Measurements from ENCODE around the gene SREBF2. TPM values are rescaled to one million over a fixed set of nuclear protein-coding genes. Genes with fewer than 3 reads are reported as not detected.
"Not testable (repeated sequence)": the region's sequence is repeated elsewhere in the genome, so short reads cannot be mapped to it uniquely, and the experiment has no call there.

SREBF2 gene
- total RNA-seq, 1 experiment from 2014 or later, result 93.8 TPM

DNA sequence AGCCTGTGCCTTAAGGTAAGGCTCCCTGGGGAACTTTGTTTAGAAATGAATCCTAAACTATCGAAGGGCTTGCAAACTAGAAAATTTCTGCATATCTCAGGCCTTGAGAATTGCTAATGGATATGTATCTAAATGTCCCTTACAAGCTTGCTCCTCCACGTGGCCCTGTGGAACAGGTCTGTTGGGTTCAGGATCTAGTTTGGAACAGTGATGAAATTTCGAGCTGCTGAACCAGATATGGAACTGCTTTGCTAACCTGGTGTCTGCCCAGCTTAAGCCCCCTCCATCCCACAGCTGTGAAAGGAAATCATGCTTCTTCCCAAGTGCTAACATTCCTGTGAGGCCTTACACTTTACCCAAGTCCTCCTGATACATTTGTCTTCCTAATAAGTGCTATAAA lies 11.6 kb downstream of the SREBF2 start:
- Histone ChIP-seq H3K4me3 (ENCODE audit: insufficient read depth, low read depth, low read length) (no peak overlapping the region), H3K27me3 (ENCODE audit: control insufficient read depth, insufficient read depth, low read length) (no peaks in the 10 kb centered on the region)
- DNase-seq, result no peak

DNA sequence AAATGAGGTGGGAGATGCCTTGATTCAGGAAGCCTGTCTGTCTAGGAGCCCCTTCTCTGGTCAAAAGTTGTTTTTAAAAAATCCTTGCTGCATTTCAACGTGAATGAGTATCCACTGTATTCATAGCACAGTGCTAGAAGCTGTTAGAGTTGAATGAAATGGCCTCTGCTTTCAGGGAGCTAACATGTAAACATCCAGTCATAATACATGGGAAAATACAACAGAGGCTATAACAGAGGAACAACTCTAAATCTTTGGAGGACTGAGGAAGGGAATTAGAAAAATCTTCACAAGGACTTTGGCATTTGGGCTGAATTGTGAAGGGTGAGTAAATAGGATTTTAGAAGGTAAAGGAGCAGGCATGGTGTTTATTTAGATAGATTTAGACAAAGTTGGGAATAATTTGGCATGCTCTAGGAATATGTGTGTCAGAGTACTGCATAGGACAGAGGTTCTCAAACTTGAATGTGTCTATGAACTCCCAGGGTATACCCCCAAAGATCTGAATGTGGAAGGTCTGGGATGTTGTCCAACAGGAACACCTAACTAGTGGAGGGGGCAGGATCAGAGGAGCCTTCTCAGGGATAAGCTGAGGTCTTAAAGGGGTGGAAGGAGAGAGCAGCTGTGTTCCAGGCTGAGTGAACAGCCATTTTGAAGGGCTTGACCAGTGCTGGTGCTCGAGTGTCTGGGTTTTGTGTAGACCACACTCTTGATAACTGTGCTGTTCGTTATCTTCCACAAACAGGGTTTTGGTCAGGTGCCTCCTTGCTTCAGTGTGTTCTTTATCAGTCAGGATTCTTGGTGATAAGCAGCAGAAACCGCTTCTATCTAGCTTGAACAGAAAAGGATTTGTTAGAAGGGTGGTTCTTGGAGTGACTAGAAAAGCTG lies 12.7 kb downstream of the SREBF2 start:
- no peaks in the 10 kb centered on the region for H3K27me3 ChIP-seq (ENCODE audit: control insufficient read depth, insufficient read depth, low read length)
- H3K4me3 ChIP-seq (ENCODE audit: insufficient read depth, low read depth, low read length), result no peak overlapping the region
- DNase-seq, result no peak
- peaks cover 6% of the 10 kb centered on the region for H3K36me3 ChIP-seq (replicated peaks; ENCODE audit: control insufficient read depth, insufficient read depth, low read length)

More for the DNA sequence above, 11.6 kb downstream of the SREBF2 start:
- H3K36me3 ChIP-seq (replicated peaks; ENCODE audit: control insufficient read depth, insufficient read depth, low read length), result peaks cover 6% of the 10 kb centered on the region

- Histone ChIP-seq H3K4me3 (ENCODE audit: insufficient read depth, low read depth, low read length) (no peak overlapping the region), H3K27me3 (ENCODE audit: control insufficient read depth, insufficient read depth, low read length) (no peaks in the 10 kb centered on the region), H3K36me3 (replicated peaks; ENCODE audit: control insufficient read depth, insufficient read depth, low read length) (peaks cover 1% of the 10 kb centered on the region)
- DNase-seq, result no peak
These were observed 13.5 kb downstream of the SREBF2 start for GRCh38 chr22:41846268-41846987.

- no peak overlapping the region for H3K4me3 ChIP-seq (ENCODE audit: insufficient read depth, low read depth, low read length)
- peaks cover 1% of the 10 kb centered on the region for H3K36me3 ChIP-seq (replicated peaks; ENCODE audit: control insufficient read depth, insufficient read depth, low read length)
- no peak for DNase-seq
- no peaks in the 10 kb centered on the region for H3K27me3 ChIP-seq (ENCODE audit: control insufficient read depth, insufficient read depth, low read length)
These were observed 14.4 kb downstream of the SREBF2 start for GRCh38 chr22:41847300-41847699.

GRCh38 chr22:41848468-41848867 lies 15.6 kb downstream of the SREBF2 start:
- DNase-seq, result no peak
- Histone ChIP-seq H3K36me3 (replicated peaks; ENCODE audit: control insufficient read depth, insufficient read depth, low read length) (no peaks in the 10 kb centered on the region; the same call in 1 of the 2 replicates), H3K4me3 (ENCODE audit: insufficient read depth, low read depth, low read length) (no peak overlapping the region), H3K27me3 (ENCODE audit: control insufficient read depth, insufficient read depth, low read length) (no peaks in the 10 kb centered on the region)

GRCh38 chr22:41856469-41856868 lies 23.6 kb downstream of the SREBF2 start:
- no peaks in the 10 kb centered on the region for H3K36me3 ChIP-seq (replicated peaks; ENCODE audit: control insufficient read depth, insufficient read depth, low read length)
- H3K27me3 ChIP-seq (ENCODE audit: control insufficient read depth, insufficient read depth, low read length), result no peaks in the 10 kb centered on the region
- no peak overlapping the region for H3K4me3 ChIP-seq (ENCODE audit: insufficient read depth, low read depth, low read length)
- no peak for DNase-seq

- no peaks in the 10 kb centered on the region for H3K36me3 ChIP-seq (replicated peaks; ENCODE audit: control insufficient read depth, insufficient read depth, low read length)
- no peak overlapping the region for H3K4me3 ChIP-seq (ENCODE audit: insufficient read depth, low read depth, low read length)
- DNase-seq, result peak; percentile 86
- H3K27me3 ChIP-seq (ENCODE audit: control insufficient read depth, insufficient read depth, low read length), result no peaks in the 10 kb centered on the region
These were observed 24.4 kb downstream of the SREBF2 start for GRCh38 chr22:41857155-41857859.

GRCh38 chr22:41857860-41858199 lies 24.9 kb downstream of the SREBF2 start:
- no peak for DNase-seq
- H3K4me3 ChIP-seq (ENCODE audit: insufficient read depth, low read depth, low read length), result no peak overlapping the region
- H3K27me3 ChIP-seq (ENCODE audit: control insufficient read depth, insufficient read depth, low read length), result no peaks in the 10 kb centered on the region
- no peaks in the 10 kb centered on the region for H3K36me3 ChIP-seq (replicated peaks; ENCODE audit: control insufficient read depth, insufficient read depth, low read length)

DNA sequence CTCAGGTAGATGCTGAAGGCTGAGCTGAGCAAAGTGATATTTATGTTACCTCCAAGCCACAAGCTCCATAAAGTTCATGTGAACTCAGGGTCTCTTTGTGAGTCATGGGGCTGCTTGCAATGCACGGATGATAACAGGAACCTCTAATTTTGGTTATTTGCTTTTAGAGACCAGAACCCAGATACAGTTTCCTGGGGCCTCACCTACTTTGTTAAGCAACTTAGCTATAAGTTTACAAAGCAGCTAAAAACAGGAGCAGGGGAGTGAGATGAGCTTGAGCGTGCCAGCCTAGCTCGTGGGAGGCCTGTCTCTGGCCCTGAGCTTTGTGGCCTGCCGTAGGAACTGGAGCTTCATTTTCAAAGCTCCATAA lies 29.2 kb downstream of the SREBF2 start:
- no peak for DNase-seq
- Histone ChIP-seq H3K27me3 (ENCODE audit: control insufficient read depth, insufficient read depth, low read length) (no peaks in the 10 kb centered on the region), H3K4me3 (ENCODE audit: insufficient read depth, low read depth, low read length) (no peak overlapping the region), H3K36me3 (replicated peaks; ENCODE audit: control insufficient read depth, insufficient read depth, low read length) (peaks cover 5% of the 10 kb centered on the region)

DNA sequence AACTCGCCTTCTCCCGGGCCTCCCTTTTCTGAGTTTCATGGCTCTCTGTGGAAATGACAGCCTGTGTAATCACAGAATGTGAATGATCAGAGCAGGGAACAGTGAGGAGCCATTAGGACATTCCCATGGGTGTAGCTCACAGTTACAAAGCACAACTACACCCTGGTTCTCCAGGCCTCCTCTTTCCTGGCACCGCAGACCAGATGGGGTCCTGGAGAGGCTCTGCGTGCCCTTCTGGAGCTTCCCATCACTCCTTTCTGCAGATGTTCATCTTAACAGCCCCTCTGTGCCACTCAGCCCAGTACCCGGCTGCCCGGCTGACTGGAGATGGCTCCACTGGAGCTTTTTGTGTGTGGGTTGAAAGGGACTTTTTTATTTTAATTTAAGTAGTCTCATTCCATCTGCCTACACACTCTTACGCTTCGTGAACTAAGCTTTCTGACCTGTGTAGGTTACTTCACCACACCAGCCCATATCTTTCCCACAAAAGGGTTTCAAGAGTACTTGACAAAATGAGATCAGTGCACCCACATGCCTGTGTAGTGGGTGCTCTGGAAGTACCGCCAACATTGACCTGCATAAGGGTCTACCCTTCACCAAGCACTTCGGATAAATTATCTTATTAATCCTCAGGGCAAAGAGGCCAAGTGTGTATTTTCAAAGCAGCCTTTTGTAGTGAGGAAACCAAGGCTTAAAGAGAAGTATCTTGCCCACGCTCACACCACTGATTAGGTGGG lies 29.8 kb downstream of the SREBF2 start:
- Histone ChIP-seq H3K36me3 (replicated peaks; ENCODE audit: control insufficient read depth, insufficient read depth, low read length) (peaks cover 7% of the 10 kb centered on the region), H3K27me3 (ENCODE audit: control insufficient read depth, insufficient read depth, low read length) (no peaks in the 10 kb centered on the region), H3K4me3 (ENCODE audit: insufficient read depth, low read depth, low read length) (no peak overlapping the region)
- DNase-seq, result no peak

DNA sequence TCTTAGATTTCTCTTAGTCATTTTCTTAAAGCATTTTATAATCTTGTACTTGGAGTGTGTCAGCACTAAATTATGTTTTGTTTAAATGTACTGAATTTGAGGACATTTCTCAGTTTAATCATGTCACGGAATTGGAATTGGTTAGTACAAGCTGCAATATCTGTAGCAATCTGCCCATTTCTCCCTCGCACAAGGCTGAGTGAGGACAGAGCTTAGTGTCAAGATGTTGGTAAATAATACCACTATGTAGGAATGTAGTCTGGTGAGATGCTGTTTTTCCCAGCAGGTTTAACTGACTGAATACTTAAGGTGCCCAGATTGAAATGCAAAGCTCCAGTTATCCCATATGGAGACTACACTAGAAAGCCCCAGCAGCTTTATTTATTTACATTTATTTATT lies 30.6 kb downstream of the SREBF2 start:
- no peak overlapping the region for H3K4me3 ChIP-seq (ENCODE audit: insufficient read depth, low read depth, low read length)
- H3K27me3 ChIP-seq (ENCODE audit: control insufficient read depth, insufficient read depth, low read length), result no peaks in the 10 kb centered on the region
- no peak for DNase-seq
- peaks cover 13% of the 10 kb centered on the region for H3K36me3 ChIP-seq (replicated peaks; ENCODE audit: control insufficient read depth, insufficient read depth, low read length)

DNA sequence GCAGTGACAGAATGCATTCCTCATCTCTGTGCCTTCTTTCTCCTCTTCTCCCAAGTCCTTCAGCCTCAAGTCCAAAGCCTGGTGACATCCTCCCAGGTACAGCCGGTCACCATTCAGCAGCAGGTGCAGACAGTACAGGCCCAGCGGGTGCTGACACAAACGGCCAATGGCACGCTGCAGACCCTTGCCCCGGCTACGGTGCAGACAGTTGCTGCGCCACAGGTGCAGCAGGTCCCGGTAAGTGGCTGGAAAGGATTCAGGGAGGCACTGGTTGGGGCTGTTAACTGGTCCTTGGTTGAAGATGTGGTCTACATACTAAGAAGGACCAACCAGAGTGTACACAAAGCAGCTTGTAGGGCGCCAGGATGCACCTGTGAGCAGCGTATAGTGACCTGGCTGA lies 35.7 kb downstream of the SREBF2 start:
- H3K4me3 ChIP-seq (ENCODE audit: insufficient read depth, low read depth, low read length), result no peak overlapping the region
- H3K27me3 ChIP-seq (ENCODE audit: control insufficient read depth, insufficient read depth, low read length), result no peaks in the 10 kb centered on the region
- H3K36me3 ChIP-seq (replicated peaks; ENCODE audit: control insufficient read depth, insufficient read depth, low read length), result peaks cover 31% of the 10 kb centered on the region
- no peak for DNase-seq

DNA sequence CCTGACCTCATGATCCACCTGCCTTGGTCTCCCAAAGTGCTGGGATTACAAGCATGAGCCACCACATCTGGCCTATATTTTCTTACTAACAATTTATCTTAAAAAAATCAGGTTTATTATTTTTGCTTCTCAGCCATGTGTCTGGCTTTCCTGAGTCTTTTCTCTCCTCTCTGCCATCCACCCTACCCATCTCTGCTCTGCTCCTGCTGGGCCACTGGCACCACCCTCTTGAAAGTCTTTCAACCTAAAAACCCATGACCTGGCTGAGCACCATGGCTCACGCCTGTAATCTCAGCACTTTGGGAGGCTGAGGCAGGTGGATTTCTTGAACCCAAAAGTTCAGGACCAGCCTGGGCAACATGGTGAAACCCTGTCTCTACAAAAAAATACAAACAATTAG lies 37.2 kb downstream of the SREBF2 start:
- H3K36me3 ChIP-seq (replicated peaks; ENCODE audit: control insufficient read depth, insufficient read depth, low read length), result peaks cover 39% of the 10 kb centered on the region
- not testable (repeated sequence) for H3K4me3 ChIP-seq (ENCODE audit: insufficient read depth, low read depth, low read length); DNase-seq; H3K27me3 ChIP-seq (ENCODE audit: control insufficient read depth, insufficient read depth, low read length)

DNA sequence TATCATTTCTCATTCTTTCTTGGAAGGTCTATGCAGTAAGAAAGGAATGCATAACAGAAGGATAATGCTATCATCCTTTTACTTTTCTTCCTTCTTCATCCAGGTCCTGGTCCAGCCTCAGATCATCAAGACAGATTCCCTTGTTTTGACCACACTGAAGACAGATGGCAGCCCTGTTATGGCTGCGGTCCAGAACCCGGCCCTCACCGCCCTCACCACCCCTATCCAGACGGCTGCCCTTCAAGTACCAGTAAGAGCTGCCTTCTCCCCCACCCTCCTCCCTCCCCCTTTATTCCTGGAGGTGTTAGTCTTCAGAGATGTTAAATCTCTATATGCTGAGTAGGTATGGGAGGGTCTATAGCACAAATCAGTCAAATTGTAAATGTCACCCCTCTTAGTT lies 37.9 kb downstream of the SREBF2 start:
- H3K4me3 ChIP-seq (ENCODE audit: insufficient read depth, low read depth, low read length), result no peak overlapping the region
- peaks cover 46% of the 10 kb centered on the region for H3K36me3 ChIP-seq (replicated peaks; ENCODE audit: control insufficient read depth, insufficient read depth, low read length)
- DNase-seq, result no peak
- no peaks in the 10 kb centered on the region for H3K27me3 ChIP-seq (ENCODE audit: control insufficient read depth, insufficient read depth, low read length)

Measured in H7 (cell line).